ENCODE results near the gene BCAN. TPM values are rescaled to one million over a fixed set of nuclear protein-coding genes. Genes with fewer than 3 reads are reported as not detected.

BCAN gene
- total and polyA plus RNA-seq, 2 of the 8 experiments (the other 6 are each of a cell fraction or from before 2014, with no cell fraction given): 4.5 to 24.0 TPM

- Histone ChIP-seq H2AK5ac (ENCODE audit: low read depth, low read length) (0 out of 2 replicates have a peak overlapping the region, but pooled peaks have one; percentile 45), H3K56ac (replicated peaks; ENCODE audit: insufficient read length, low read depth, low read length) (no peak overlapping the region), H3K4me3 (ENCODE audit: extremely low read depth in 1 of 4, insufficient read depth in 2 of 4, low read depth in 3 of 4, low read length in 4 of 4) (peak overlapping the region; percentile 86 to 97 (median 91)), H3K23ac (ENCODE audit: insufficient read length) (no peak overlapping the region), H3K9ac (replicated peaks in 1 of 4; ENCODE audit: extremely low read depth in 1 of 4, low read depth in 3 of 4, low read length in 3 of 4) (peak overlapping the region in 3 of 4 experiments; percentile 60 to 84 (median 84); a peak in 6 of 7 replicates), H4K5ac (ENCODE audit: insufficient read length, low read depth, low read length) (peak overlapping the region; percentile 13), H4K20me1 (replicated peaks in 1 of 2; ENCODE audit: control insufficient read depth in 1 of 2, insufficient read depth in 2 of 2, low read length in 2 of 2) (peaks cover 0 to 1% of the 10 kb centered on the region in 2 experiments), H4K91ac (replicated peaks; ENCODE audit: insufficient read length, low read length) (peak overlapping the region; percentile 62), H3K27ac (ENCODE audit: low read depth, low read length) (0 out of 2 replicates have a peak overlapping the region, but pooled peaks have one; percentile 73), H3K36me3 (ENCODE audit: control insufficient read depth in 2 of 4, insufficient read depth in 4 of 4, low read length in 3 of 4) (peaks cover 9 to 20% (median 19%) of the 10 kb centered on the region in 4 experiments), H3K23me2 (ENCODE audit: low read depth, low read length) (peaks cover 5% of the 10 kb centered on the region; the same call in 1 of the 2 replicates), H3K79me2 (ENCODE audit: control insufficient read depth in 1 of 2, insufficient read depth in 2 of 2, low read length in 2 of 2) (peaks cover 3 to 19% of the 10 kb centered on the region in 2 experiments), H2BK12ac (ENCODE audit: low read depth, low read length) (no peak overlapping the region), H4K8ac (ENCODE audit: extremely low read depth, insufficient read depth, low read length) (no peak overlapping the region), H2BK20ac (ENCODE audit: low read length) (no peak overlapping the region), H2BK5ac (ENCODE audit: low read depth, low read length) (peak overlapping the region; percentile 12; the same call in 1 of the 2 replicates), H3K18ac (ENCODE audit: extremely low read depth, low read length) (no peak overlapping the region), H3K14ac (ENCODE audit: insufficient read length) (no peak overlapping the region), H3K27me3 (replicated peaks in 1 of 4; ENCODE audit: control insufficient read depth in 3 of 4, extremely low read depth in 1 of 4, insufficient read depth in 3 of 4, low read length in 3 of 4) (no peaks in the 10 kb centered on the region), H3K4me2 (ENCODE audit: insufficient read depth in 1 of 2, low read depth in 2 of 2, low read length in 2 of 2) (peak overlapping the region; percentile 55 to 73), H3K4me1 (replicated peaks in 1 of 4; ENCODE audit: control insufficient read depth in 3 of 4, insufficient read depth in 4 of 4, low read length in 3 of 4) (peaks cover 0 to 8% (median 3%) of the 10 kb centered on the region in 4 experiments; a peak in 5 of 7 replicates), H3K4ac (replicated peaks; ENCODE audit: insufficient read length, low read depth, low read length) (no peak overlapping the region), H2BK15ac (ENCODE audit: low read length) (no peak overlapping the region), H2BK120ac (replicated peaks; ENCODE audit: low read depth, low read length) (no peak overlapping the region), H2AFZ (ENCODE audit: low read length) (peak overlapping the region; percentile 91), H3K79me1 (ENCODE audit: low read depth, low read length) (peaks cover 2% of the 10 kb centered on the region; the same call in 1 of the 2 replicates), H3K9me3 (ENCODE audit: insufficient read depth in 2 of 2, low read depth in 1 of 2, low read length in 1 of 2) (no peaks in the 10 kb centered on the region)
- TF ChIP-seq HDAC2 (IDR thresholded peaks at IDR 0.05; ENCODE audit: borderline replicate concordance in 1 of 2, low read depth in 2 of 2, low read length in 2 of 2): no peak
- TF ChIP-seq JUN (IDR thresholded peaks at IDR 0.05; ENCODE audit: low read depth, low read length): no peak
- TF ChIP-seq, protein P1, sequence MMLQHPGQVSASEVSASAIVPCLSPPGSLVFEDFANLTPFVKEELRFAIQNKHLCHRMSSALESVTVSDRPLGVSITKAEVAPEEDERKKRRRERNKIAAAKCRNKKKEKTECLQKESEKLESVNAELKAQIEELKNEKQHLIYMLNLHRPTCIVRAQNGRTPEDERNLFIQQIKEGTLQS (IDR thresholded peaks at IDR 0.05; ENCODE audit: insufficient read depth, low read depth, low read length): no peak
- TF ChIP-seq RXRA (IDR thresholded peaks at IDR 0.05; ENCODE audit: insufficient read depth, low read depth, low read length): no peak
- no peak for TF ChIP-seq EP300 (IDR thresholded peaks at IDR 0.05; ENCODE audit: borderline replicate concordance in 1 of 2, low read depth in 2 of 2, low read length in 2 of 2)
- no peak for TF ChIP-seq SAP30 (IDR thresholded peaks at IDR 0.05; ENCODE audit: insufficient read depth, insufficient replicate concordance, low read length)
- no peak for TF ChIP-seq YY1 (IDR thresholded peaks at IDR 0.05; ENCODE audit: low read depth, low read length)
- no peak for TF ChIP-seq ASH2L (IDR thresholded peaks at IDR 0.05; ENCODE audit: low read length)
- TF ChIP-seq SP1 (IDR thresholded peaks at IDR 0.05; ENCODE audit: low read depth, low read length): no peak
- TF ChIP-seq RBBP5 (IDR thresholded peaks at IDR 0.05; ENCODE audit: borderline replicate concordance, low read depth, low read length): no peak; the same call in 1 of the 2 replicates
- no peak for TF ChIP-seq POLR2AphosphoS5 (IDR thresholded peaks at IDR 0.05; ENCODE audit: low read depth, low read length)
- no peak for FAIRE-seq
- CTCF ChIA-PET (ENCODE audit: partially characterized antibody): interaction anchor here (0.6 to 5.7 kb wide), 23 partner anchors 9 to 1037 kb away, joined by 3 to 45 read pairs (median 4); partner anchors contain the start of genes HAPLN2, IQGAP3, NAXE and NES
- POLR2A ChIA-PET (ENCODE audit: partially characterized antibody): interaction anchor here (0.6 to 6.6 kb wide), 13 partner anchors 9 to 165 kb away, joined by 3 to 66 read pairs (median 3); partner anchors contain the start of genes NAXE and PRCC
- WGBS, 2 experiments (ENCODE audit: extremely low coverage in 1 of 2, insufficient coverage in 1 of 2, insufficient read length in 1 of 2, insufficient replicate concordance in 2 of 2, low coverage in 1 of 2, low lambda C conversion rate in 2 of 2, missing lambda C conversion rate in 1 of 2): 92% methylated on average over 12 of the region's 12 CpGs; no CpG with 5 or more reads in 1 of the 2 experiments
- no peak for DNase-seq (ENCODE audit: low read depth in 1 of 2, low spot score in 2 of 2)
These were observed 40.0 kb upstream of the BCAN start for GRCh38 chr1:156601892-156602291.

Measured in H1 (cell line).